ENCODE data around the gene TMEM98. TPM values are rescaled to one million over a fixed set of nuclear protein-coding genes. Genes with fewer than 3 reads are reported as not detected.
A peak's percentile ranks its signal among the peaks of the same experiment; 100 is the strongest.
"Not testable (repeated sequence)": the region's sequence is repeated elsewhere in the genome, so short reads cannot be mapped to it uniquely, and the experiment has no call there.

TMEM98 gene
- polyA plus RNA-seq, 3 donors: not detected

- H3K4me1 Mint-ChIP-seq: peaks cover 14% of the 10 kb centered on the region
- no peak overlapping the region for H3K4me2 ChIP-seq (replicated peaks; ENCODE audit: extremely low read depth, low read length, poor library complexity, severe bottlenecking)
Measured at GRCh38 chr17:32882029-32882428, 45.9 kb upstream of the TMEM98 start.

GRCh38 chr17:32882734-32883133 is 45.2 kb upstream of the TMEM98 start:
- H3K27me3 ChIP-seq (ENCODE audit: control insufficient read depth in 2 of 2, insufficient read depth in 2 of 2, low read length in 2 of 2): peaks cover 20% of the 10 kb centered on the region in 2 donors
- no peak overlapping the region for H3K9ac ChIP-seq (ENCODE audit: insufficient read depth, low read length, poor library complexity, severe bottlenecking)
- no peaks in the 10 kb centered on the region for H3K36me3 ChIP-seq (replicated peaks in 1 of 2; ENCODE audit: control insufficient read depth in 1 of 2, insufficient read depth in 2 of 2, low read length in 2 of 2)
- H3K4me3 ChIP-seq (replicated peaks in 1 of 3; ENCODE audit: low read depth in 2 of 3, low read length in 3 of 3): no peak overlapping the region
- H3K9me3 Mint-ChIP-seq: peaks cover 0 to 2% (median 0%) of the 10 kb centered on the region in 7 donors
- H3K4me1 ChIP-seq (ENCODE audit: control insufficient read depth in 1 of 2, insufficient read depth in 2 of 2, low read length in 2 of 2): peaks cover 5 to 6% of the 10 kb centered on the region in 2 donors
- intact Hi-C loops (cut with micrococcal nuclease): no loop called here
- no peak overlapping the region for H2AFZ ChIP-seq (ENCODE audit: insufficient read depth, low read depth, low read length, poor library complexity, severe bottlenecking)
- H3K27ac Mint-ChIP-seq: no peak overlapping the region
- H3K79me2 ChIP-seq (ENCODE audit: insufficient read depth, low read length): no peaks in the 10 kb centered on the region
- no peaks in the 10 kb centered on the region for H3K9me3 ChIP-seq (replicated peaks in 1 of 2; ENCODE audit: control insufficient read depth in 1 of 2, insufficient read depth in 1 of 2, low read length in 2 of 2)
- DNase-seq: peak in 1 of 3 donors; percentile 11
- H3K4me1 Mint-ChIP-seq: peaks cover 9% of the 10 kb centered on the region
- H3K27ac ChIP-seq (ENCODE audit: low read depth in 1 of 2, low read length in 2 of 2): no peak overlapping the region
- H3K4me2 ChIP-seq (replicated peaks; ENCODE audit: extremely low read depth, low read length, poor library complexity, severe bottlenecking): no peak overlapping the region
- H4K20me1 ChIP-seq (ENCODE audit: insufficient read depth, low read length): no peaks in the 10 kb centered on the region
- no peak overlapping the region for H3K4me3 Mint-ChIP-seq
- WGBS (ENCODE audit: insufficient coverage): 100% methylated on average over 1 of the region's 4 CpGs
- TF ChIP-seq CTCF (IDR thresholded peaks at IDR 0.05): no peak
- H3K36me3 Mint-ChIP-seq: no peaks in the 10 kb centered on the region
- H3K27me3 Mint-ChIP-seq (ENCODE audit: low read depth in 3 of 3): peaks cover 19 to 31% (median 27%) of the 10 kb centered on the region in 3 donors

More at GRCh38 chr17:32882029-32882428, 45.9 kb upstream of the TMEM98 start:
- Mint-ChIP-seq H3K9me3 (peaks cover 0 to 2% (median 0%) of the 10 kb centered on the region in 7 donors), H3K36me3 (no peaks in the 10 kb centered on the region), H3K27me3 (ENCODE audit: low read depth in 3 of 3) (peaks cover 24 to 35% (median 31%) of the 10 kb centered on the region in 3 donors), H3K4me3 (no peak overlapping the region), H3K27ac (no peak overlapping the region)
- Histone ChIP-seq H3K4me3 (replicated peaks in 1 of 3; ENCODE audit: low read depth in 2 of 3, low read length in 3 of 3) (no peak overlapping the region), H3K27me3 (ENCODE audit: control insufficient read depth in 2 of 2, insufficient read depth in 2 of 2, low read length in 2 of 2) (peaks cover 20 to 25% of the 10 kb centered on the region in 2 donors), H3K79me2 (ENCODE audit: insufficient read depth, low read length) (no peaks in the 10 kb centered on the region), H3K36me3 (replicated peaks in 1 of 2; ENCODE audit: control insufficient read depth in 1 of 2, insufficient read depth in 2 of 2, low read length in 2 of 2) (no peaks in the 10 kb centered on the region), H3K4me1 (ENCODE audit: control insufficient read depth in 1 of 2, insufficient read depth in 2 of 2, low read length in 2 of 2) (peaks cover 10 to 12% of the 10 kb centered on the region in 2 donors), H2AFZ (ENCODE audit: insufficient read depth, low read depth, low read length, poor library complexity, severe bottlenecking) (no peak overlapping the region), H3K27ac (ENCODE audit: low read depth in 1 of 2, low read length in 2 of 2) (no peak overlapping the region), H4K20me1 (ENCODE audit: insufficient read depth, low read length) (no peaks in the 10 kb centered on the region), H3K9me3 (replicated peaks in 1 of 2; ENCODE audit: control insufficient read depth in 1 of 2, insufficient read depth in 1 of 2, low read length in 2 of 2) (no peaks in the 10 kb centered on the region), H3K9ac (ENCODE audit: insufficient read depth, low read length, poor library complexity, severe bottlenecking) (no peak overlapping the region)
- WGBS (ENCODE audit: insufficient coverage): 20% methylated on average over 1 of the region's 6 CpGs
- TF ChIP-seq CTCF (IDR thresholded peaks at IDR 0.05): no peak
- intact Hi-C loops (cut with micrococcal nuclease): no loop called here
- no peak for DNase-seq

GRCh38 chr17:32886951-32887350 is 41.0 kb upstream of the TMEM98 start:
- H3K79me2 ChIP-seq (ENCODE audit: insufficient read depth, low read length); H3K4me1 Mint-ChIP-seq; H2AFZ ChIP-seq (ENCODE audit: insufficient read depth, low read depth, low read length, poor library complexity, severe bottlenecking); H3K9ac ChIP-seq (ENCODE audit: insufficient read depth, low read length, poor library complexity, severe bottlenecking); intact Hi-C loops (cut with micrococcal nuclease); H3K9me3 ChIP-seq (replicated peaks in 1 of 2; ENCODE audit: control insufficient read depth in 1 of 2, insufficient read depth in 1 of 2, low read length in 2 of 2); DNase-seq; H3K36me3 ChIP-seq (replicated peaks in 1 of 2; ENCODE audit: control insufficient read depth in 1 of 2, insufficient read depth in 2 of 2, low read length in 2 of 2); H3K4me3 ChIP-seq (replicated peaks in 1 of 3; ENCODE audit: low read depth in 2 of 3, low read length in 3 of 3); H3K27me3 ChIP-seq (ENCODE audit: control insufficient read depth in 2 of 2, insufficient read depth in 2 of 2, low read length in 2 of 2); H3K4me3 Mint-ChIP-seq; H3K27ac ChIP-seq (ENCODE audit: low read depth in 1 of 2, low read length in 2 of 2); H3K4me2 ChIP-seq (replicated peaks; ENCODE audit: extremely low read depth, low read length, poor library complexity, severe bottlenecking); H3K4me1 ChIP-seq (ENCODE audit: control insufficient read depth in 1 of 2, insufficient read depth in 2 of 2, low read length in 2 of 2); H4K20me1 ChIP-seq (ENCODE audit: insufficient read depth, low read length); H3K27ac Mint-ChIP-seq; H3K9me3 Mint-ChIP-seq; H3K36me3 Mint-ChIP-seq: not testable (repeated sequence)
- no CpG with 5 or more reads among the region's 16 CpGs for WGBS (ENCODE audit: insufficient coverage)
- H3K27me3 Mint-ChIP-seq (ENCODE audit: low read depth in 3 of 3): peaks cover 8 to 10% (median 10%) of the 10 kb centered on the region in 3 donors

Data from CD14-positive monocyte (primary cell).